ENCODE measurements around the gene UBE3D. TPM values are rescaled to one million over a fixed set of nuclear protein-coding genes. Genes with fewer than 3 reads are reported as not detected.

The UBE3D gene
- total and polyA plus RNA-seq, 2 of the 8 experiments (the other 6 are each of a cell fraction or from before 2014, with no cell fraction given) = 5.7 to 16.3 TPM

GRCh38 chr6:82893889-82894652, 171.6 kb downstream of the UBE3D start:
- FAIRE-seq (no peak), DNase-seq (ENCODE audit: low read depth in 1 of 2, low spot score in 2 of 2) (no peak)
- H3K14ac ChIP-seq (ENCODE audit: insufficient read length) = no peak overlapping the region
- H3K4me1 ChIP-seq (replicated peaks in 1 of 4; ENCODE audit: control insufficient read depth in 3 of 4, insufficient read depth in 4 of 4, low read length in 3 of 4) = peaks cover 0 to 8% (median 2%) of the 10 kb centered on the region in 4 experiments; a peak in 4 of 7 replicates
- H3K56ac ChIP-seq (replicated peaks; ENCODE audit: insufficient read length, low read depth, low read length) = no peak overlapping the region
- H3K23me2 ChIP-seq (ENCODE audit: low read depth, low read length) = no peaks in the 10 kb centered on the region
- no peak overlapping the region for H2BK15ac ChIP-seq (ENCODE audit: low read length)
- H2BK12ac ChIP-seq (ENCODE audit: low read depth, low read length) = no peak overlapping the region
- H2BK20ac ChIP-seq (ENCODE audit: low read length) = no peak overlapping the region
- no peak for TF ChIP-seq TAF7 (optimal IDR thresholded peaks at IDR 0.05; ENCODE audit: borderline replicate concordance, low read depth, low read length)
- TF ChIP-seq GABPA (IDR thresholded peaks at IDR 0.05; ENCODE audit: borderline replicate concordance, insufficient read depth, low read length) = no peak
- no peak for TF ChIP-seq CHD1 (IDR thresholded peaks at IDR 0.05; ENCODE audit: low read depth, low read length)
- TF ChIP-seq SP1 (IDR thresholded peaks at IDR 0.05; ENCODE audit: low read depth, low read length) = no peak
- TF ChIP-seq SP4 (IDR thresholded peaks at IDR 0.05; ENCODE audit: low read length) = no peak
- no peak for TF ChIP-seq POLR2AphosphoS5 (IDR thresholded peaks at IDR 0.05; ENCODE audit: low read depth, low read length)
- no peak for TF ChIP-seq PHF8 (conservative IDR thresholded peaks at IDR 0.05; ENCODE audit: low read depth, low read length)
- H4K20me1 ChIP-seq (replicated peaks in 1 of 2; ENCODE audit: control insufficient read depth in 1 of 2, insufficient read depth in 2 of 2, low read length in 2 of 2) = no peaks in the 10 kb centered on the region
- H3K4me2 ChIP-seq (ENCODE audit: insufficient read depth in 1 of 2, low read depth in 2 of 2, low read length in 2 of 2) = 0 out of 4 replicates have a peak overlapping the region, but pooled peaks of 1 of the 2 experiments have one; percentile 15
- no peak overlapping the region for H2BK5ac ChIP-seq (ENCODE audit: low read depth, low read length)
- no peak overlapping the region for H3K18ac ChIP-seq (ENCODE audit: extremely low read depth, low read length)
- 0 out of 8 replicates have a peak, but pooled peaks cover 0 to 4% (median 0%) of the 10 kb centered on the region in 4 experiments for H3K36me3 ChIP-seq (ENCODE audit: control insufficient read depth in 2 of 4, insufficient read depth in 4 of 4, low read length in 3 of 4)
- H3K4ac ChIP-seq (replicated peaks; ENCODE audit: insufficient read length, low read depth, low read length) = no peak overlapping the region
- H3K4me3 ChIP-seq (ENCODE audit: extremely low read depth in 1 of 4, insufficient read depth in 2 of 4, low read depth in 3 of 4, low read length in 4 of 4) = no peak overlapping the region
- ChIA-PET POLR2A (ENCODE audit: partially characterized antibody) (no interaction called here), CTCF (ENCODE audit: partially characterized antibody) (no interaction called here)
- H3K79me1 ChIP-seq (ENCODE audit: low read depth, low read length) = no peaks in the 10 kb centered on the region; the same call in 1 of the 2 replicates
- H3K79me2 ChIP-seq (ENCODE audit: control insufficient read depth in 1 of 2, insufficient read depth in 2 of 2, low read length in 2 of 2) = no peaks in the 10 kb centered on the region
- H3K9ac ChIP-seq (replicated peaks in 1 of 4; ENCODE audit: extremely low read depth in 1 of 4, low read depth in 3 of 4, low read length in 3 of 4) = no peak overlapping the region
- no peak overlapping the region for H3K23ac ChIP-seq (ENCODE audit: insufficient read length)
- H4K5ac ChIP-seq (ENCODE audit: insufficient read length, low read depth, low read length) = no peak overlapping the region
- 80% methylated on average over 9 of the region's 9 CpGs; no CpG with 5 or more reads in 1 of the 2 experiments for WGBS, 2 experiments (ENCODE audit: extremely low coverage in 1 of 2, insufficient coverage in 1 of 2, insufficient read length in 1 of 2, insufficient replicate concordance in 2 of 2, low coverage in 1 of 2, low lambda C conversion rate in 2 of 2, missing lambda C conversion rate in 1 of 2)
- H3K27me3 ChIP-seq (replicated peaks in 1 of 4; ENCODE audit: control insufficient read depth in 3 of 4, extremely low read depth in 1 of 4, insufficient read depth in 3 of 4, low read length in 3 of 4) = no peaks in the 10 kb centered on the region
- H3K27ac ChIP-seq (ENCODE audit: low read depth, low read length) = no peak overlapping the region
- H4K8ac ChIP-seq (ENCODE audit: extremely low read depth, insufficient read depth, low read length) = no peak overlapping the region
- H2AFZ ChIP-seq (ENCODE audit: low read length) = no peak overlapping the region
- no peaks in the 10 kb centered on the region for H3K9me3 ChIP-seq (ENCODE audit: insufficient read depth in 2 of 2, low read depth in 1 of 2, low read length in 1 of 2)
- H2BK120ac ChIP-seq (replicated peaks; ENCODE audit: low read depth, low read length) = no peak overlapping the region
- no peak overlapping the region for H4K91ac ChIP-seq (replicated peaks; ENCODE audit: insufficient read length, low read length)
- H2AK5ac ChIP-seq (ENCODE audit: low read depth, low read length) = no peak overlapping the region

Measured in H1 (cell line).